ENCODE measurements around the gene FBXL16.
A peak's percentile ranks its signal among the peaks of the same experiment; 100 is the strongest.

The FBXL16 gene

DNA sequence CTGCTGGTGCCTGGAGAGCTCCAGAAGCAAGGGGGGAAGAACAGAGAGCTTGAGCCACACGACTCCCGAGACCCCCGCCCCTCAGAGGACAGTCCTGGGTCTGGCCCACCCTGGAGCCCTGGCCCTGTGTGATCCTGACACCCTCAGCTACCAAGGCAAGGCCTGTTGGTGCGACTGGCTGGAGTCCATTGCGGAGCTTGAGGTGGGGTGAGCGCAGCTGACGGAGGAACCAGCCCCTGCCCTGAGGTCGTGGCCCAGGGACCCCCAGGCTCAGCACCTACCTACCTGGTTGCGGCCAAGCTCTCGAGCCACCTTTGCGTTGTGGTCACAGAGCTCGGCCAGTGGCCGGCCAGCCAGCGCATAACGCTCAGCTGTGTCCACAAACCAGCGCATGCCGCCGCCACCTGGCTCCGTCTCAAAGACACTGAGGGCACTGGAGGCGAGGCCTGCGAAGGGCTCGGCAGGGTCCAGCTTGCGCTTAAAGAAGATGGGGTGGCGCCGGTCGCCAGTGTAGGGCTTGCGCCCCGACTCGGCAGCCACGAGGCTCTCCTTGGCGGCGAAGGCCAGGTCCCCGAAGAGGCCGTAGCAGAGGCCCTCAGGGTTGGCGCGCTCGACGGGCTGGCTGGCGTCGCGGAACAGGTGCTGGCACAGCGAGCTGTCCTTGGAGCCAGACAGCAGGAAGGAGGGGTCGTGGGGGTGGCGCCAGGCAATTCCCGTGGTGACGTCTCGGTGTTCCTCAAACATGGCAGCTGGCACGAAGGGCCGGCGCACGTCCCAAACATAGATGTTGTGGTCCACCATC, 18.9 kb downstream of the FBXL16 start:
- no peak for DNase-seq

DNA sequence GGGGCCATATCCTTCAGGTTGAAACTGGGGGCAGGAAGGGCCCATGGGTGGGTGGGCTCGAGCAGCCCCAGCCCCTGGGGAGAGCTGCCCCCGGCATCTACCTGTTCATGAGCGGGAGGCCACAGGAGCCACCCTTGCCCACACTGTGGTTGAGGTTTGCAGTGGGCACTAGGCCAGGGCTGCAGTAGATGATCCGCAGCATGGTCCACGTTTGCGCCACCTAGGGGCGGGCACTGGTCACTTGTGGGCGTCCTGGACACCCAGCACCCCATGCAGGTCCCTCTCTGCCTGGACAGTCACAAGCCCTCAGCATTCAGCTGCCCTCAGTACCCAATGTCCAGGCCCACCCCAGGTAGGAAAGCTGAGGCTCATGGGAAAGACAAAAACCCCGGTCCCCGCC, 19.6 kb downstream of the FBXL16 start:
- DNase-seq, result no peak

DNA sequence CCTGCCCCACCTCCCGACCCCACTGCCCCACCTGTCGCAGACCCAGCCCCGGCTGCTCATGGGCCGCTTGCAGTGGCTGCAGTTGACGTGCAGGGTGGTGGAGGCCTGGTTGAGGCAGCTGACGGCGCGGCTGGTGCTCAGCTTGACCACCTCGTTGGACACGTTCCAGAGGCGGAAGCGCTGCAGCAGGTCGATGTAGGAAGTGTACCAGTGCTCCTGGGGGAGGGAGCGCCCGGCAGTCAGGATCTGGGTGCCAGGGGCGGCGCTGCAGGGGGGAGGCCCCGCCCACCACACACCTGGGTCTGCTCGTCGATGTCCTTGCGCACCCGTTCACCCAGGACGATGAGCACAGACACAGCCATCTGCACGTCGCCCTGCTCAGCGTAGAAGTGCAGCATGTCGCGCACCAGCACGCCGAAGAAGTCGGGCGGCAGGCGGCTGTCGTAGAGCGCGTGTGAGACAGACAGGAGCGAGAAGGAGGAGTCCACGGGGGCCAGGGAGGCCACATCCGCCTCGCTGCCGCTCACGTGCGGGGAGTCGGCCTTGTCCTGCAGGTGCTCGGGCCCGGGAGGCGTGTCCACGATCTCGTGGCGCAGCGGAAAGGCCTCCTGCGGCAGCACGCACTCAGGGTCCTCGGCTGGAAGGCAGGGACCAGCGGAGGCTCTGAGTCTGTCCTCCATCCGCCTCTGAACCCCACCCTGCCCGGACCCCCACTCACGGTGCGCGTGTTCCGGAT, 20.5 kb downstream of the FBXL16 start:
- DNase-seq, result no peak

DNA sequence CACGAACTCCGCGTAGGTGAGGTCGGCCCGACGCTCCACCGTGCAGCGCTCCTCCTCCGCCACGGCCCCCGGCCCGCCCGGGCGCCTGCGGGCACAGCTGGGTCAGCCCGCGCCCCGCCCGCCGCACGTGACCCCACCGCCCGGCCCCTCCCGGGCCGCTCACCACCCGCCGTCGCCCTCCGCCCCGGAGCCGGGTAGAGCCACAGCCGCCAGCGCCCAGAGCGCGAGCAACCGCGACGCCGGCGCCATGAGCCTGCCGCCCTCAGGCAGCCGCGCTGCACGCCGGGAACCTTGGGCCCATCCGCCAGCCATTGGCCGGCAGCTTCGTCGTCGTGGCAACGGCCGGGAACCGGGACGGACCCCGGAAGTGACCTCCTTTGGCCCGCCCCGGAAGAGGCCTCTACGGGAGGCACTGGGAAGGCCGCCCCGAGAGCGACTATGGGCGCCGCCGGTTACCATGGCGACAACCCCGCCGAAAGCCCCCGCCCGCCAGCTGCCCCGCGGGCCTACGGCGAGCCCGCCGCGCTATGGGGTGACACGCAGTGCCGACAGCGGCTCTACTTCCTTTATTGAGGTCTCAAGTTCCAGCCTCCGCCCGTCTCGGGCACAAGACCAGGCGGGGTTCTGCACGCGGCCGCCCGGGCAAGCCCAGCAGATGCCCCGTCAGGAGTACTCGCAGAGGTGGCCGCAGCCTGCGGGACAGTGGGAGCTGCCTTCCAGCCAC, 21.4 kb downstream of the FBXL16 start, which contains the start of gene JMJD8:
Gene JMJD8, minus strand, starts transcription at position 264 of the 724 bp plus-strand sequence. Its CDS starts 15 bp downstream, at position 249.
- DNase-seq, result peak; percentile 95

DNA sequence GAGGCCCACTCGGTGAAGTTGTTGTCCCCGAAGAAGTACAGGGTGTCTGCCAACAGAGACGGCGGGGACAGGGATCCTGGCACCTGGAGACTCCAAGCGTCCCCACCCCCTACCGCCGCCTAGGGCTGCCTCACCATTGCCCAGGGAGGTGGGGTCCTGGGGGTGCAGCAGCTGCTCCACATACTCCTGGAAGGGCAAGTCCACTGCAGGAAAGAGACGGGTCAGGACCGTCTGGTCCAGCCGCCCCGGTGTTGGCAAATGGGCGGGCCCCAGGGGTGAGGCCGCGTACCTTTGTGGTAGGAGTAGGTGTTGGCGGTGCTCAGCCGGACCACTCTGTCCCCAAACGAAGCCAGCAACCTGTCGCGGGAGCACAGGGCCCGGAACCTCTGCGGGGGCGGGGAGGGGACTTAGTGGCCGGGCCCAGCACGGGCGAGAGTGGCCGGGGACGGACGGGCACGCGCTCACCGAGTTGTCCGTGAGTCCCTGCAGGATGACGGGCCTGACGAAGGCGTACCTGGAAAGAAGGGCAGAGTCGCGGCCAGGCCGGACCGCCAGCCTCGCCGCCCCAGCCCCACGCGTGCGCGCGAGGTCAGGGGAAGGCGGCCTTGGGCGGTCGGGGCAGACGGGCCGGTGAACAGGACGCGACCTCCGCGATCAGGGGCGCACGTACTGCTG, 22.1 kb downstream of the FBXL16 start:
- DNase-seq, result no peak

DNA sequence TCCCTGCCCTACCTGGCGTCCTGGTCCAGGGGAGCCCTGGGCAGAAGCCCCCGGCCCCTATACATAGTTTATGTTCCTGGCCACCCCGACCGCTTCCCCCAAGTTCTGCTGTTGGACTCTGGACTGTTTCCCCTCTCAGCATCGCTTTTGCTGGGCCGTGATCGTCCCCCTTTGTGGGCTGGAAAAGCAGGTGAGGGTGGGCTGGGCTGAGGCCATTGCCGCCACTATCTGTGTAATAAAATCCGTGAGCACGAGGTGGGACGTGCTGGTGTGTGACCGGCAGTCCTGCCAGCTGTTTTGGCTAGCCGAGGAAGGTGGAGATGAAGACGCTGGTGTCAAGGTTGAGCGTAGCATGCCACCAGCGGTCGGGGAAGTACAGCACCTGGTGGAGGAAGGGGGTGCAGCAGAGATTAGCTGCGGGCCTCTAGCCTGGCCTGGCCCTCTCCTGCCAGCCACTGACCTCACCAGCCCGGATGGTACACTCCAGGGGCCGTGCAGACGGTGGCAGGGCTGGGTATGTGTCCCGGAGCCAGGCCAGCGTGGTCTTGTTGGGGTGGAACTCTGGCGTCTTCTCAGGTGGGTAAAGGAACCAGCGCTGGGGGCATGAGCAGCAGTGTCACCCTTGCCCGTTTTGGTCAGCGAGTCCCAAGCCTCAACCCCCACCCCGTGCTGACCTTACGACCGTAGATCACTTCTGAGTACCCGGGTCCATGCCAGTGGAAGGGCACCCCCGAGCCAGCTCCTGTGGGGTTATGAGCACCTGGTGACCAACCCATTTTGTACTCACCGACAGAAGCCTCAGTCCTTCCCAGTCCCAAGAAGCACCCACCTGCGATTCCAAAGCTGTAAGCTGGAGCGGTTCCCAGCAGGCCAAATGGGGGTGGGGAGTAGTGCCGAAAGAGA, 22.9 kb downstream of the FBXL16 start:
- DNase-seq, result no peak

DNA sequence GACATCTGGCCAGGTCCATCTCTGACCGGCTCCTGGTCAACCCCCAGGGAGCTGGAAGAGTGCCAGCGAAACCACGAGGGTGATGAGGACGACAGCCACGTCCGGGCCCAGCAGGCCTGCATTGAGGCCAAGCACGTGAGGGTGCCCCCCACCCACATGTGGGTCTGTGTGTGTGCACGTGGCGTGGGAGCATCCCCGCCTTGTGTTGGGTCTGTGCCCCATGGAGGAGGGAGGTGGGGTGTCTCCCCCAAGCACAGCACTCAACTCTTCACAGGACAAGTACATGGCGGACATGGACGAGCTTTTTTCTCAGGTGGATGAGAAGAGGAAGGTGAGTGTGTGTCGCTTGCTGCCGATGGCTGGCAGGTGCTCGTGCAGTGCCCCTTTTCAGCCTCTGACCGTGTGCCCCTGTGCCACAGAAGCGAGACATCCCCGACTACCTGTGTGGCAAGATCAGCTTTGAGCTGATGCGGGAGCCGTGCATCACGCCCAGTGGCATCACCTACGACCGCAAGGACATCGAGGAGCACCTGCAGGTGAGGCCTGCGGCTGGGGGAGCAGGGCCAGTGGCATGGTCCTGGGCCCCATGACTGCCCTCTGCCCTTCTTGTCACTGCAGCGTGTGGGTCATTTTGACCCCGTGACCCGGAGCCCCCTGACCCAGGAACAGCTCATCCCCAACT, 23.7 kb downstream of the FBXL16 start:
- no peak for DNase-seq

DNA sequence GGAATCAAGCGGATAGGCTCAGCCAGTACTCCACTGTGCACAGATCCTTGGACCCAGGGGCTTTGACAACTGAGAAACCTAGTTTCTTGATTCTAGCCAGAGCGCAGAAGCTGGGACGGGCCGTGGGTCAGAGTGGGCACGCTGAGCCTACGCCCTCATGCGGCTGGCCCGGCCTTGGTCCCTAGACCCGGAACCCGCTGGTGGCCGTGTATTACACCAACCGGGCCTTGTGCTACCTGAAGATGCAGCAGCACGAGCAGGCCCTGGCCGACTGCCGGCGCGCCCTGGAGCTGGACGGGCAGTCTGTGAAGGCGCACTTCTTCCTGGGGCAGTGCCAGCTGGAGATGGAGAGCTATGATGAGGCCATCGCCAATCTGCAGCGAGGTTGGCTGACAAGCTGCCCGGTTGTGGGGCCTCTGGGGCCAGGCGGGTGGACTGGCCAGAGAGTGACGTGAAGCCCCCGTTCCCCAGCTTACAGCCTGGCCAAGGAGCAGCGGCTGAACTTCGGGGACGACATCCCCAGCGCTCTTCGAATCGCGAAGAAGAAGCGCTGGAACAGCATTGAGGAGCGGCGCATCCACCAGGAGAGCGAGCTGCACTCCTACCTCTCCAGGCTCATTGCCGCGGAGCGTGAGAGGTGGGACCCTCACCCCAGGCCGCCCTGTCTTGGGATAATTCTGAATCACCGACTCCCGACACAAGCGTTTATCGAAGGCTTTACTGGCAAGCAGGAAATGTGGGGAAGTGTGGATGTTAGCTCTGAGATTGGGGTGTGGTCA, 24.4 kb downstream of the FBXL16 start:
- no peak for DNase-seq

DNA sequence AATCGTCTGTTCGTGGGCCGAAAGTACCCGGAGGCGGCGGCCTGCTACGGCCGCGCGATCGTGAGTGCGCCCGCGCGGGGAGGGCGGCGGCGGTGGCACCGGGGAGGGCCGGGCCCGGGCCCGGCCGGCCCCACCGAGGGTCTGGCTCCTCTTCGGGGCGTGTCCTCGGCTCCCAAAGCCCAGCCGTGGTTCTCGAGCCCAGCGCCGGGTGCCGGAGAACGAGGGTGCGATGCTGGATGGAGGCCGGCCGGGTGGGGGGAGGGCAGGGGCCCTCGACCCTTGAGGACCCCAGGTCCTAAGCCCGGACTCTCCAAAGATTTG, 25.0 kb downstream of the FBXL16 start:
- no peak for DNase-seq

DNA sequence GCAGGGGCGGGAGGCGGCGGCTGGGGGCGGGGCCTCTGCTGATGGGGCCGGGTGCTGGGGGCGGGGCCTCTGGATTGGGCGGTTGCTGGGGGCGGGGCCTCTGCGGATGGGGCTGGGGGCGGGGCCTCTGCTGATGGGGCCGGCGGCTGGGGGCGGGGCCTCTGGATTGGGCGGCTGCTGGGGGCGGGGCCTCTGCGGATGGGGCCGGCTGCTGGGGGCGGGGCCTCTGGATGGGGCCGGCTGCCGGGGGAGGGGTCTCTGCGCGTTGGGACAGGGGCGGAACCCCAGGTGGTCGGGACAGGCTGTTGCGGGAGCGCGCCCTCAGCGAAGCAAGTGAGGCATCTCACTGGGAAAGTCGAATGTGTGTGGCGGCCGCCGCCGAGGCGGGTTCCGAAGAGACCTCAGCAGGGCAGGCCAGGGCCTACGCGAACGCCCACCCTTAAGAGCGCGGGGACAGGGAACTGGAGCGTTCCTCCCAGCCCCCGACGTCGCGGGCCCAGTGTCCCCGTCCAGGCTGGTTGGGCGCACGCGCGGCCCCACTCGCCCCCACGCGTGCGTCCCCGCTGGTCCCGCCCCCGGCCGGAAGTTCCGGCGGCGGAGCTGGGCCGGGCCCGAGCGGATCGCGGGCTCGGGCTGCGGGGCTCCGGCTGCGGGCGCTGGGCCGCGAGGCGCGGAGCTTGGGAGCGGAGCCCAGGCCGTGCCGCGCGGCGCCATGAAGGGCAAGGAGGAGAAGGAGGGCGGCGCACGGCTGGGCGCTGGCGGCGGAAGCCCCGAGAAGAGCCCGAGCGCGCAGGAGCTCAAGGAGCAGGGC, 25.6 kb downstream of the FBXL16 start, which contains the start of gene STUB1:
Gene STUB1, plus strand, starts transcription at position 597 of the 811 bp plus-strand sequence. Its CDS starts 116 bp downstream, at position 713.
- peak; percentile 88 for DNase-seq

DNA sequence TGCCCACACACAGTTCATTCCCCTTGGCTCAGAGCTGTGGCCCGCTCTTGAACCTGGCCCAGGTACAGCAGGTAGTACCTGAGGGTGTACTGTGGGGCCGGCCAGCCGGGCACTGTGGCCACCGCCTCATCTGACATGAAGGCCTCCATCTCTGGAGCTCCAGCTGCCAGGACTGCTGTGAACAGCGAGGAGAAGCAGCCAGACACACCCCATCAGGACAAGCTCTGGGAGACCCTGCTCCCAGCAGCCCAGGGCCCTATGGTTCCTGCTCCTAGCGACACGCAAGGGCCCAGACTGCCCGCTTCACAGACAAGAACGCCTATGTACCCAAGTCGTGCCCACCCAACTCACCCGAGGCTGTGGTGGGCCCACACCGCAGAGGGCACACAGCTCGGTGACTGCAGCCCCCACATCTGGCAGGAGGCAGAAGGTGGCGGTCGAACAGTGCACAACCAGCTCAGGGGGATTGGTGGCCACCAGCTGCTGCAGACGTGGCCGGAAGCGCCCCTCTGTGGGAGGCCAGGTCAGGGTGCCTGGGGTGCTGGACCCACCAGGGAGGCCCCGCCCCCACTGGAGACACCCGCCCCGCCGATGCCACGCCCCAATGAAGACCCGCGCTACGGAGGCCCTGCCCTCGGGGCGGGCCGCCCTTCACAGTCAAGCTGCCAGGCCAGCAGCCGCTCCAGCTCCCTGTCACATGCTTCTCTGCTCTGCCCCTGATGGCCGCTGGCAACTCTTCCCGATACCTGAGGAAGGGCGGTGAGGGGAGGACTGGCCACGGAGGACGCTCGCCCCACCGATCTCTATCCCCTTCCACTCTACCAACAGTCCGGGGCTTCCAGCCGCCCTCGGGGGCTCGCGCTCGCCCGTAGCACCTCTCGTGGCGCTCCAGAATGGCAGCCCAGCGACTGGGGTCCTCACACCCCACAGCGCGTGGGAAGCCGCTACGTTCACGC, 26.5 kb downstream of the FBXL16 start:
- DNase-seq, result peak; percentile 40

DNA sequence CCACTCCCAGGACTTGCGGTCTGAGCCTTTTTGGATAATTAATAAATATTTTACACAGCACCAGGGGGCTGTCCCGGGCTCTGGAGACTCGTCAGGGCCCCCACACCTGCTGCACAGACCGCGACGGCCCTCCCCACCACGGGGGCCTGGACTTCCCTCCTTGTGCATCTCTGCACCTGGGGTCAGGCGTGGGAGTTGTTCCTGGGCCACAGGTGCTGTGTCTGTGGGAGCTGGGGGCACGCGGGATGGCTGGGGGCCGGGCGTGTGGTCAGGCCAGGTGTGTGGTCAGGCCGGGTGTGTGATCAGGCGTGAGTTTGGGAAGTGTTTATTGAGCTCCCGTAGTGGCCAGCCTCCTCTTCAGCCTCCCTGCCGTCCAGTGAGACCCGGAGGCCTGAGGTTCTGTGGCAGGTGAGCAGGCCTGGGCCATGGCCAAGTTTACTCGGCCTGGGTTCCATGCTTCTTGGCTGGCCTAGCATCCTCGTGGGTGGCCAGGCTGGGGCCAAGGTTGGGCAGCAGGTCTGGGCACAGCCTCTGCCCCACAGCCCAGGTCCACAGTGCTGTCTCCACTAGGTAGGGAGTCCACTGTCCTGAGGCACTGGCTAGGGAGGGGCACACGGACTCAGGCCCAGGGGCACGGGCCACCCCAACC, 27.3 kb downstream of the FBXL16 start:
- DNase-seq, result no peak

DNA sequence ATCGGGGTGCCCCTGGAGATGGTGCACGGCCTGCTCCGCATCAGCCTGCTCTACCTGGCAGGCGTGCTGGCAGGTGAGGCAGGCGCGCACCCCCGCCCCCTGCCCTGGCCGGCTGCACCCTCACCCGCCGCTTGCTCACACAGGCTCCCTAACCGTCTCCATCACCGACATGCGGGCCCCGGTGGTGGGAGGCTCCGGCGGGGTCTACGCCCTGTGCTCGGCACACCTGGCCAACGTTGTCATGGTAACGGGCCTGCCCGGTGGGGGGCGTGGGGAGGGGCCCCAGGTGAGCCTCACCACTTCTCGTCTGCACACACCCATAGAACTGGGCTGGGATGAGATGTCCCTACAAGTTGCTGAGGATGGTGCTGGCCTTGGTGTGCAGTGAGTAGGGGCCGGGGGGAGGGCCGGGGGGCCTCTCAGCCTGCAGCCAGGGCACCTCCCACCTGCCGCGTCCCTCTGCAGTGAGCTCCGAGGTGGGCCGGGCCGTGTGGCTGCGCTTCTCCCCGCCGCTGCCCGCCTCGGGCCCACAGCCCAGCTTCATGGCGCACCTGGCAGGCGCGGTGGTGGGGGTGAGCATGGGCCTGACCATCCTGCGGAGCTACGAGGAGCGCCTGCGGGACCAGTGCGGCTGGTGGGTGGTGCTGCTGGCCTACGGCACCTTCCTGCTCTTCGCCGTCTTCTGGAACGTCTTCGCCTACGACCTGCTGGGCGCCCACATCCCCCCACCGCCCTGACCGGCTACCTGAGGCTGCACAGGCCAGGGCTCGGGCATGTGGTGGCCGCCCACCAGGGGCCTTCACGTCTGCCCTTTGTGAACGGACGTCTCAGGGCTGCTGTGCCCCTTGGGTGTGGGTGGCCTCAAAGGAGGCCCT, 28.0 kb downstream of the FBXL16 start:
- no peak for DNase-seq

DNA sequence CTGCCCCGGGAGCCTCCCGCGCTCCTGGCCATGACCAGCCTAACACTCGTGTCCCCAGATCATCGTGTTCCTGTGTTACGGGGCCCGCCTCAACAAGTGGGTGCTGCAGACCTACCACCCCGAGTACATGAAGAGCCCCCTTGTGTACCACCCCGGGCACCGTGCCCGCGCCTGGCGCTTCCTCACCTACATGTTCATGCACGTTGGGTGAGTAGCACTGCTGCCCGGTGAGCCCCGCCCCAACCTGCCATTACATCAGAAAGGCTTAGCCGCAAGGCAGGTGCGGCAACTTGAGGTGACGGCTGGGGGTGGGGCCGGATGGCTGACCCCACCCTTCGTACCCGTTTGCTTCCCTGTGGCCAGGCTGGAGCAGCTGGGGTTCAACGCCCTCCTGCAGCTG, 28.7 kb downstream of the FBXL16 start:
- DNase-seq, result peak; percentile 59

DNA sequence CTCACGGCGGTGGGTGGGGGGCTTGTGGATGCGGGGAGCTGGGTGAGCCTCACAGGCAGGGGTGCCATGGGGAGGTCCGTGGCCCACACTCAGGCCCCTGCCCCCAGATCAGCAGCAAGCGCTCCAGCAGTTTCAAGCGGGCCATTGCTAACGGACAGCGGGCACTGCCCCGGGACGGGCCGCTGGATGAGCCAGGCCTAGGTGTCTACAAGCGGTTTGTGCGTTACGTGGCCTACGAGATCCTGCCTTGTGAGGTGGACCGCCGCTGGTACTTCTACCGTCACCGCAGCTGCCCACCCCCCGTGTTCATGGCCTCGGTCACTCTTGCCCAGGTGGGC, 29.1 kb downstream of the FBXL16 start:
- DNase-seq, result no peak

DNA sequence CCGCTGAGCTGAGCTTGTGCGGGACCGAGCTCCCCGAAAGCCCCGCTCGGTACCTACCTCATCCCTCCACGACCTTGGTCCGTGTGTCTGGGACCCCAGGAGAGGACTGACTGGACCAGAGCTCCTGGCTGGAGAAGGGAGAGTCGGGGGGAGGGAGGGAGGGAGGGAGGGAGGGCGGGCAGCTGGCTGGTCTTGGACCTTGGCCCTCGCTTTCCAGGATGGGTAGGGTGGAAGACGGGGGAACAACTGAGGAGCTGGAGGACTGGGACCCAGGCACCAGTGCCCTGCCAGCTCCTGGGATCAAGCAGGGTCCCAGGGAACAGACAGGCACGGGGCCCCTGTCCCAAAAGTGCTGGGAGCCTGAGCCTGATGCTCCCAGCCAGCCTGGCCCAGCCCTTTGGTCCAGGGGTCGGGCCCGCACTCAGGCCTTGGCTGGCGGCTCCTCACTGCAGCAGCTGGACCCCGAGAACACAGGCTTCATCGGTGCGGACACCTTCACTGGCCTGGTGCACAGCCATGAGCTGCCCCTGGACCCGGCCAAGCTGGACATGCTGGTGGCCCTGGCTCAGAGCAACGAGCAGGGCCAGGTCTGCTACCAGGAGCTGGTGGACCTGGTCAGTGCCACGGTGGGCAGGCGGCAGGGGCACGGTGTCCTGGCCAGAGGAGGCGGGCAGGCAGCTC, 29.6 kb downstream of the FBXL16 start:
- DNase-seq, result no peak
